ENCODE measurements around the gene ZNF732.
A peak's percentile ranks its signal among the peaks of the same experiment; 100 is the strongest.
"Not testable (repeated sequence)": the region's sequence is repeated elsewhere in the genome, so short reads cannot be mapped to it uniquely, and the experiment has no call there.

The ZNF732 gene

GRCh38 chr4:304969-305680 lies at the start of gene ZNF732:
Gene ZNF732 (minus strand): TSS chr4:305474. CDS start chr4:305310, 164 bp downstream.
- peak; percentile 15 for DNase-seq (ENCODE audit: low spot score)

- no peak for DNase-seq (ENCODE audit: low spot score)
Measured at GRCh38 chr4:340011-340410, 34.7 kb upstream of the ZNF732 start.

GRCh38 chr4:338759-339097 lies 33.5 kb upstream of the ZNF732 start:
- DNase-seq (ENCODE audit: low spot score): no peak

- no peak for DNase-seq (ENCODE audit: low spot score)
Measured at GRCh38 chr4:337932-338758, 32.9 kb upstream of the ZNF732 start.

- peak; percentile 99 for DNase-seq (ENCODE audit: low spot score)
Measured at GRCh38 chr4:337143-337931, 32.1 kb upstream of the ZNF732 start, which contains the start of gene ZNF141. Gene ZNF141 (plus strand): TSS chr4:337814. CDS start chr4:337984, 170 bp downstream.

- DNase-seq (ENCODE audit: low spot score): no peak
Measured at GRCh38 chr4:336893-337142, 31.5 kb upstream of the ZNF732 start.

GRCh38 chr4:336099-336892 lies 31.0 kb upstream of the ZNF732 start:
- no peak for DNase-seq (ENCODE audit: low spot score)

GRCh38 chr4:335515-335914 lies 30.2 kb upstream of the ZNF732 start:
- DNase-seq (ENCODE audit: low spot score): no peak

- DNase-seq (ENCODE audit: low spot score): no peak
Measured at GRCh38 chr4:328729-329128, 23.5 kb upstream of the ZNF732 start.

- no peak for DNase-seq (ENCODE audit: low spot score)
Measured at GRCh38 chr4:314296-314903, 9.1 kb upstream of the ZNF732 start.

GRCh38 chr4:309807-310206 lies 4.5 kb upstream of the ZNF732 start:
- DNase-seq (ENCODE audit: low spot score): no peak

- DNase-seq (ENCODE audit: low spot score): no peak
Measured at GRCh38 chr4:306551-306961, 1.3 kb upstream of the ZNF732 start.

GRCh38 chr4:304516-304915 lies 758 bp downstream of the ZNF732 start:
- not testable (repeated sequence) for DNase-seq (ENCODE audit: low spot score)

- no peak for DNase-seq (ENCODE audit: low spot score)
Measured at GRCh38 chr4:302381-302780, 2.9 kb downstream of the ZNF732 start.

GRCh38 chr4:294732-295131 lies 10.5 kb downstream of the ZNF732 start:
- DNase-seq (ENCODE audit: low spot score): no peak

GRCh38 chr4:288891-289290 lies 16.4 kb downstream of the ZNF732 start:
- no peak for DNase-seq (ENCODE audit: low spot score)

GRCh38 chr4:273309-274017 lies 31.8 kb downstream of the ZNF732 start:
- no peak for DNase-seq (ENCODE audit: low spot score)

GRCh38 chr4:271492-272103 lies 33.7 kb downstream of the ZNF732 start:
- no peak for DNase-seq (ENCODE audit: low spot score)

- DNase-seq (ENCODE audit: low spot score): not testable (repeated sequence)
Measured at GRCh38 chr4:259240-259639, 46.0 kb downstream of the ZNF732 start.

GRCh38 chr4:256492-256891 lies 48.8 kb downstream of the ZNF732 start:
- DNase-seq (ENCODE audit: low spot score): no peak
